Stimulated activated CD4-positive, alpha-beta T cell treated with anti-CD3 and anti-CD28 coated beads, Interleukin-15, amount 100 ng/mL, for 1 hour (primary cell): ENCODE results near the gene GRIN1.

Experiments used
- DNase-seq, 2 donors: peaks; one replicate each; pipeline ENCODE4 v3.0.0-alpha.2; 2020; ENCODE audit warnings: low read depth in 1 of 2, low spot score in 1 of 2

The GRIN1 gene

DNA sequence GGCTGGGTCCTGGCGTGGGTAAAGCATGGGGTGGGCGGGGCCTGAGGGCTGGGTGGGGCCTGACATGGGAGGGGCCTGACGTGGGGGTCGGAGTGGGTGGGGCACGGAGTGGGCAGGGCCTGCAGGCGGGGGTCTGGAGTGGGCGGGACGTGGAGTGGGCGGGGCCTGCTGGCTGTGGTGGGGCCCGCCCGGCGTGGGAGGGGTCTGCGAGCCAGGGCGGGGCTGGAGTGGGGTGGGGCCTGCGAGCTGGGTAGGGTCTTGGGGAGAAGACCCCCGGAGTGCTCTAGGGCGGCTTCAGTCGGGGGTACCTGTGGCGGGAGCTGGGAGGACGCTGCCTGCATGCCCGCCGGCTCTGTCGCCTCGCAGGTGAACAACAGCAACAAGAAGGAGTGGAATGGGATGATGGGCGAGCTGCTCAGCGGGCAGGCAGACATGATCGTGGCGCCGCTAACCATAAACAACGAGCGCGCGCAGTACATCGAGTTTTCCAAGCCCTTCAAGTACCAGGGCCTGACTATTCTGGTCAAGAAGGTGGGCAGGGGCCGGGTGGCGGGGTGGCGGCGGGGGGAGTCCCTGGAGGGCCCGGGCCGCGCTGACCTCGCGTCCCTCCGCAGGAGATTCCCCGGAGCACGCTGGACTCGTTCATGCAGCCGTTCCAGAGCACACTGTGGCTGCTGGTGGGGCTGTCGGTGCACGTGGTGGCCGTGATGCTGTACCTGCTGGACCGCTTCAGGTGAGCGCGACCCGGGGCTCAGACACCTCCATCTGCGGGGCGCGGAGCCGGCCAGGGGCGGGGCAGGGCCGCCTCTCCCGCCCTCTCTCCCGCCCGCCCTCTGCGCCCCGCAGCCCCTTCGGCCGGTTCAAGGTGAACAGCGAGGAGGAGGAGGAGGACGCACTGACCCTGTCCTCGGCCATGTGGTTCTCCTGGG, 22.9 kb downstream of the GRIN1 start:
- no peak for DNase-seq

DNA sequence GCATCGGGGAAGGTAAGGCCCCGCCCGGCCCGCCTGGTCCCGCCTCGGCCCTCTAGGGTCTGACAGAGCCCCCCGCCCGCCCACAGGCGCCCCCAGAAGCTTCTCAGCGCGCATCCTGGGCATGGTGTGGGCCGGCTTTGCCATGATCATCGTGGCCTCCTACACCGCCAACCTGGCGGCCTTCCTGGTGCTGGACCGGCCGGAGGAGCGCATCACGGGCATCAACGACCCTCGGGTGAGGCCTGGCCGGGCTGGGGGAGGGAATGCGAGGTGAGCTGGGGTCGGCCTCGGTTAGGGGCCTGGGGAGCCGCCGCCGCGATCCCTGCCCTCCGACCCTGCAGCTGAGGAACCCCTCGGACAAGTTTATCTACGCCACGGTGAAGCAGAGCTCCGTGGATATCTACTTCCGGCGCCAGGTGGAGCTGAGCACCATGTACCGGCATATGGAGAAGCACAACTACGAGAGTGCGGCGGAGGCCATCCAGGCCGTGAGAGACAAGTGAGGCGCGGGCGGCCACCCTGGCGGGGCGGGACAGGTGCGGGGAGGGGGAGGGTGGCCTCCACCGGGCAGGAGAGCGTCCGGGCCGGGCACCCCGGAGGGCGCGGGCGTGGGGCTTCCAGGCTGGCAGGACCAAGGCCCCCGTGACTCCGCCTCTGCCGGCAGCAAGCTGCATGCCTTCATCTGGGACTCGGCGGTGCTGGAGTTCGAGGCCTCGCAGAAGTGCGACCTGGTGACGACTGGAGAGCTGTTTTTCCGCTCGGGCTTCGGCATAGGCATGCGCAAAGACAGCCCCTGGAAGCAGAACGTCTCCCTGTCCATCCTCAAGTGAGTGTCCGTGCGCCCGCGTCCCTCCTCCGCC, 23.8 kb downstream of the GRIN1 start:
- DNase-seq: no peak

DNA sequence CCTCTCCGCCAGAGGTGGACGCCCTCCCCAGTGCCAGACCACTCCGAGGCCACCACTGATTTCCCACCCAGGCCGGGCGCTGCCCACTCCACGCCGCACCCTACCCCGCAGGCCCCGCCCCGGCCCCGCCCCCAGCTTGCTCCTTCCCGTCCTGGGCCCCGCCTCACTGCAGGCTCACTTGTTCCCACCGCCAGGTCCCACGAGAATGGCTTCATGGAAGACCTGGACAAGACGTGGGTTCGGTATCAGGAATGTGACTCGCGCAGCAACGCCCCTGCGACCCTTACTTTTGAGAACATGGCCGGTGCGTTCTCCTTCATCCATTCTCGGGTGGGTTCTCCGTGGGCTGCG, 24.4 kb downstream of the GRIN1 start:
- DNase-seq: no peak

DNA sequence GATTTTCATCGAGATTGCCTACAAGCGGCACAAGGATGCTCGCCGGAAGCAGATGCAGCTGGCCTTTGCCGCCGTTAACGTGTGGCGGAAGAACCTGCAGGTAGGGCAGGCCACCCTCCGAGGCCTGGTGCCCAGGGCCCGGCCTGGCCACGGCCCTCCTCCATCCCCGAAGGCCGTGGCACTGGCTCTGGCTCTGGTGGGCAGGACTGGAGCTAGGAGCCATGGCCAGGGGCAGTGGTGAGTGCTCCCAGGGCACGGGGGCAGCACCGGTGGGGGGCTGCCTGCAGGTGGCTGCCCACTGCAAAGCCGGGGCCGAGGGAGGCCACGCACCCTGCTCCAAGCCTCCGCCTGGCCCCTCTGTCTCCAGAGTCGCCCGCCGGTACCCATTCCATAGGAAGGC, 24.9 kb downstream of the GRIN1 start:
- no peak for DNase-seq

DNA sequence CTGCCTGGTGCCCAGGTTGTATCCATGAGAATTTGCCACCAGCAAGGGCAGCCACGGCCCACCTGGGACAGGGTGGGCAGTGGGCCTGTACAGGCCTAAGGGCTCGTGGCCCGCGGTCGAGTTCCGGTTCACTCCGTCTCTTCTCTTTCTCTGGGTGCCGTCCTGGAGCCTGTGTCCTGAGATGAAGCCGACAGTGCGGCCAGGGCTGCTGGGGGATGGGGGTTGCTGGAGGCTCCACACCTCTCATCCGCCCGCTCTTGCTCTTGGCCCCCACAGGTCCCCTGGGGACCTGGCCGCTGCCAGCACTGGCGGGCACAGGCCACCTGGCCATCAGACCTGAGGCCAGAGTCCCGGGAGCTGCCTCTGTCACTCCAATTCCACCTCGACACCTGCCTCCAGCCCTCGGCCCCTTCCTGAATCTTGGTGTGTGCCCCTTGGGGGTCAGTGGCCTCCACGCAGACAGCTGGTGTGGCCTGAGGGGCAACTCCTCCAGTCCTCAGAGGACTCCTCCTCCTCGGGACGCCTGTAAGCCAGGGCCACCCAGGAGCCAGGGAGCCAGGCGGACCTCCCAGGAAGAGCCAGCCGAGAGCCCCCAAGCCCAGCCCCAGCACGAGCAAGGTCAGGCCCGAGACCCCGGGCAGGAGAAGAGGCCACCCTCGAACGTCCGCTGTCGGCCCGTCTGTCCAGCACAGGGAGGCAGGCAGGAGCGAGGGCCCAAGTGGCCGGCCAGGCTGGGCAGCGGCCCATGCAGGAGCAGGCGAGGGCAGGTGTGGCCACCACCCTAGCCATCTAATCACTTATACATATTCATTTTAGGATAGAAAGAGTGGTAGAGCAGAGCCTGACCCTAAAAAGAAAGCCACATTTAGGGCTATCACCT, 25.7 kb downstream of the GRIN1 start:
- DNase-seq: no peak

DNA sequence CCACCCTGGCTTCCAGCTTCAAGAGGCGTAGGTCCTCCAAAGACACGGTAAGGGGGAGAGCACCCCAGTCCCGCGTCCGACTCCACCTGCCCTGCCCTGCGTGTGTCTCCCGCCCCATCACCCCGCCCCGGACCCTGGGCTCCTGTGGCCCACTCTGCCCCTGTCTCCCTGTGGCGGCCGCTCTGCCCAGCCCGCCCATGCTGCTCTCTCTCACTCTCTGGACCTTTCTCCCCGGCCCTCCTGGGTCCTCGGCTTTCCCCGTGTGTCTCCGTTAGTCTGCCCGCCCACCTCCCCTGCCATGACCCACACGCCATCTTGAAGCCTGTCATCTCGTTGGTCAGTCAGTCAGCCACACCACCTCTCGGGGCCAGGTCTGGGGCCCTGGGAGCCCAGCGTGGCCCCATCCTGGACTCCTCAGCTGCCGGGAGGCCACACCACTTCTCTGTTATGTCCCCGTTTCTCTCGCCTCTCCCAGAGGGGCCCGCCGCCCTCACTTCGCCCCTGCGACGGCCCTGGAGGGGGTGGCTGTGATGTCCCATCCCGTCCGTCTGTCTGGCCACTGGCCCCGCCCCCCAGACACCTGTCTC, 26.4 kb downstream of the GRIN1 start:
- no peak for DNase-seq

DNA sequence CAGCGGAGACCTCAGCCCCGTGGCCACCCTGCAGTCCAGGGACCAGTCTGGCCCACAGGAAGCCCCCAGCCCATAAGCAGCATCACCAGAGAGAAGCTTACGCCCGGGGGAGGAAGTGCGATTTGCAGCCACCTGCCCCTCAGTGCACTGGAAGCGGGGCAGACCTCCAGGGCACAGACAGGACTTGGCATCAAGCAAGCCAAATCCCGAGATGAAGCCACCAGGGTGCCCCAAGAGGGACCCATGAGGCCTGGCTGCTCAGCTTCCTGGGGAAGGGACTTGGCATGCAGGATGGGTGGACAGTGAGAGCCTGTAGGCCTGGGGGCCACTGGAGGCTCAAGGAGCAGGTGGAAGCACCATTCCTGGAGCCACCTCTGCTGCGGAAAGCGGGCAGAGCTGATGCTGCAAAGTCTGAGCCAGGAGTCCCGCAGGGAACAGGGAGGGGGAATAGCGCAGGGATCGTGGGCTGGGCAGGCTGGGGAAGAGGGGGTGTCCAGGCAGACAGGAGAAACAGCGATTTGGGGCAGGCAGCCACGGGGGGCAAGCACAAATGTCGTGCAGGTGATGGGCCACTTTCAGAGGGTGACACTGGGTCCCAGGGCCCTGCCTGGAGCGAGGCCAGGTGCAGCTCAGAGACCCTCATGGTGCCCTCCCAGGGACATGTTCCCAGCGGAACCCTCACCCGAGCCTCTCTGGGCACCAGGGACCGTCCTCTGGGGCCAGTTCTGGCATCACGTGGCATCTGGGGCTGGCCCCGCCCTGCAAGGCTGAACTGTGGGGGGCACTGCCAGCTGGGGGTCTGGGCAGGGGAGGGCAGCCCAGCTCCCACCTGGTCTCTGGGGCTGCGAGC, 27.7 kb downstream of the GRIN1 start:
- no peak for DNase-seq

DNA sequence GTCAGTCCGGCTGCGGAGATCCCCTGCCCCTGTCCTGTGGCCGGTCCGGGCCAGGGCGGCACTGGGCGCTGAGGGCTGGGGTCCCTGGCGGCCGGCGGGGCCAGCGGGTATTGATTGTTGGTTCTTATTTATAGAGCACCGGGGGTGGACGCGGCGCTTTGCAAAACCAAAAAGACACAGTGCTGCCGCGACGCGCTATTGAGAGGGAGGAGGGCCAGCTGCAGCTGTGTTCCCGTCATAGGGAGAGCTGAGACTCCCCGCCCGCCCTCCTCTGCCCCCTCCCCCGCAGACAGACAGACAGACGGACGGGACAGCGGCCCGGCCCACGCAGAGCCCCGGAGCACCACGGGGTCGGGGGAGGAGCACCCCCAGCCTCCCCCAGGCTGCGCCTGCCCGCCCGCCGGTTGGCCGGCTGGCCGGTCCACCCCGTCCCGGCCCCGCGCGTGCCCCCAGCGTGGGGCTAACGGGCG, 28.4 kb downstream of the GRIN1 start:
- DNase-seq: no peak

DNA sequence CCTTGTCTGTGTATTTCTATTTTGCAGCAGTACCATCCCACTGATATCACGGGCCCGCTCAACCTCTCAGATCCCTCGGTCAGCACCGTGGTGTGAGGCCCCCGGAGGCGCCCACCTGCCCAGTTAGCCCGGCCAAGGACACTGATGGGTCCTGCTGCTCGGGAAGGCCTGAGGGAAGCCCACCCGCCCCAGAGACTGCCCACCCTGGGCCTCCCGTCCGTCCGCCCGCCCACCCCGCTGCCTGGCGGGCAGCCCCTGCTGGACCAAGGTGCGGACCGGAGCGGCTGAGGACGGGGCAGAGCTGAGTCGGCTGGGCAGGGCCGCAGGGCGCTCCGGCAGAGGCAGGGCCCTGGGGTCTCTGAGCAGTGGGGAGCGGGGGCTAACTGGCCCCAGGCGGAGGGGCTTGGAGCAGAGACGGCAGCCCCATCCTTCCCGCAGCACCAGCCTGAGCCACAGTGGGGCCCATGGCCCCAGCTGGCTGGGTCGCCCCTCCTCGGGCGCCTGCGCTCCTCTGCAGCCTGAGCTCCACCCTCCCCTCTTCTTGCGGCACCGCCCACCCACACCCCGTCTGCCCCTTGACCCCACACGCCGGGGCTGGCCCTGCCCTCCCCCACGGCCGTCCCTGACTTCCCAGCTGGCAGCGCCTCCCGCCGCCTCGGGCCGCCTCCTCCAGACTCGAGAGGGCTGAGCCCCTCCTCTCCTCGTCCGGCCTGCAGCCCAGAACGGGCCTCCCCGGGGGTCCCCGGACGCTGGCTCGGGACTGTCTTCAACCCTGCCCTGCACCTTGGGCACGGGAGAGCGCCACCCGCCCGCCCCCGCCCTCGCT, 29.0 kb downstream of the GRIN1 start:
- no peak for DNase-seq

DNA sequence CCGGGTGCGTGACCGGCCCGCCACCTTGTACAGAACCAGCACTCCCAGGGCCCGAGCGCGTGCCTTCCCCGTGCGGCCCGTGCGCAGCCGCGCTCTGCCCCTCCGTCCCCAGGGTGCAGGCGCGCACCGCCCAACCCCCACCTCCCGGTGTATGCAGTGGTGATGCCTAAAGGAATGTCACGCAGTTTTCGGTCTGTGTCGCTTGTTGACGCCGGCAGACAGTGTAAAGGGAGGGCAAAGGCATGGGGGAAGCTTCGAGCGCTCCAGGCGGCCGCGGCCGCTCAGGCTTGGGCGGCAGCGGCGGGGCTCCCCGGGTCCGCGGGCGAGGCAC, 29.6 kb downstream of the GRIN1 start:
- DNase-seq: no peak

DNA sequence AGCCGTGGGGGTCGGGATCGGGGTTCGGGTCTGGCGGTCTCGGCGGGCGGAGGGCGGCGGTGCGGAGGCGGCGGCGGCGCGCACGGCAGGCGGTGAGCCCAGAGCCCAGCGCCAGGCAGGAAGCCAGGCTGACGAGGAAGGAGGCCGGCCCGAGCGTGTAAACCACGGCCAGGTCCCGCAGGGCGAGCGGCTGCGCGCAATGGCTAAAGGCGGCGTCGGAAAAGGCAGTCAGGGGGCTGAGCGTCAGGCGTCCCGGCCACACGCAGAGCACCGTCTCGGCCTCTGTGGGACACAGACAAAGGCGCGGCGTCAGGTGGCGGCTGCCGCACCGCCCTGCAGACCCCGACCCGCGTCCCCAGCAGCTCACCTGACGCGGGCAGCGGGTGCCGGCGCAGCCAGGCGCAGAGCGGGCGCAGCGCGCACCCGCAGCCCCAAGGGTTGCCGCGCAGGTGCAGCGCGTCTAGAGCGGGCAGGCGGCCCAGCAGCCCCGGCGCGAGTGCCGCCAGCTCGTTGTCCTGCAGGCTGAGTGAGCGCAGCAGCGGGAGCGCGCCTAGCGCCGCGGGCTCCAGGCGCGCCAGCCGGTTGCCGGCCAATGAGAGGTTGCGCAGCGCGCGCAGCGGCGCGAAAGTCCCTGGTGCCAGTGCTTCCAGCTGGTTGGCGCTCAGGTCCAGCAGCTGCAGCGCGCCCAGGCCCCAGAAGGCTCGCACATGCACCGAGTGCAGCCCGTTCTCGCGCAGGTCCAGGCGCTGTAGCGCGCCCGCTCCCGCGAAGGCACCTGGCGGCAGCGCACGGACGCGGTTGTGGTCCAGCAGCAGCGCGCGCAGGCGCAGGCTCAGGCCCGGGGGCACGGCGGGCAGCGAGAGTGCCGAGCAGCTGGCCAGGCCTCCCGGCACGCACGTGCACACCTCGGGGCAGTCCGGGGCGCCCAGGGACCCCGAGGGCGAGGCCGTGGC, 30.2 kb downstream of the GRIN1 start:
- no peak for DNase-seq

DNA sequence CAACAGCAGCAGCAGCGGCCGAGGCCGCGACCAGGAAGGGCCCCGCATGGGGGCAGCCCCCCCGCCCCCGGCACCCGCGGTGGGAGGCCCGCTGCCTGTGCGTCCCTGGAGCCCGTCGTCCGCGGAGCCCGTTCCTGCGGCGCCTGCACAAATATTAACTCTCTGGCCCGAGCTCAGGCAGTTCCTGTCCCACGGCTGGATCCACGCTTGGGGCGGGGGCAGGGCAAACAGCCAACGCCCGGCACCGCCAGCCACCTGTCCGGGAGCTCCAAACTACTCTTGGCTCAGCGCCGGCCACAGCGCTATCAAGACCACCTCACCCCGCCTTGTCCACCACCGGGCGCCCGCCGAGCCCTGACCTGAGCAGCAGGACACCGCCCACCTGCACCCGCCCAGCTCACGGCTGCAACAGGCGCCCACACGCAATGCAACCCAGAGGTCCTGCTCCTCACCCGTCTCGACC, 31.0 kb downstream of the GRIN1 start, which contains the start of gene LRRC26:
LRRC26 (minus strand) TSS at position 156 of the 463 bp plus-strand sequence; CDS start at position 48, 108 bp downstream.
- DNase-seq: no peak

DNA sequence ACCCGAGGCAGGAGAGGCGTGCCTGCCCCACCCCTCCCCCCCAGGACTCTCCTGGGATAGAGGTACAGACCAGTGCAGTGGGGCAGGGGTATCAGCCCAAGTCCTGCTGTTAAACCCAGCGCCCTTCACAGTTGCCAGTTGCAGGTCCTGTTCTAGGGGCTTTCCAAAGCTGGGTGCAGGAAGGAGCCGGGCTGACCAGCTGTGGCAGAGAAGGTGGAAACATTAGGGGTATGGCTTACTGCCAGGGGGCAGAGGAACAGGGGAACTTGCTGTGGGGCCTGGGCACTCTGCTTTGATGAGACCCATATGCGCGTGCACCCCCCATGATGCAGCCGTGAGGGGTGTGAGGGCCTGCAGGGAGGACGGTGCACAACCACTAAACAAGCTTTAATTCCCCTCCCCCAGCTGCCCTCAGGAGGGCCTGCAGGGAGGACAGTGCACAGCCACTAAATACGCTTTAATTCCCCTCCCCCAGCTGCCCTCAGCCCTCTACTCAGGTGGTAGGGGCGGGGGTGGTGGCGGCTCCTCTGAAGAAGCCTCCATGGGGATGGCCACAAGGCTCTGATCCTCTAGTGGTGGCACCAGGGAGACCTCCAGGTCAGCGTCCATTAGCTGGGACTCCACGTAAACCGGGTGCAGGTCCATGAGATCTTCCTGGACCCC, 31.7 kb downstream of the GRIN1 start:
- DNase-seq: no peak

DNA sequence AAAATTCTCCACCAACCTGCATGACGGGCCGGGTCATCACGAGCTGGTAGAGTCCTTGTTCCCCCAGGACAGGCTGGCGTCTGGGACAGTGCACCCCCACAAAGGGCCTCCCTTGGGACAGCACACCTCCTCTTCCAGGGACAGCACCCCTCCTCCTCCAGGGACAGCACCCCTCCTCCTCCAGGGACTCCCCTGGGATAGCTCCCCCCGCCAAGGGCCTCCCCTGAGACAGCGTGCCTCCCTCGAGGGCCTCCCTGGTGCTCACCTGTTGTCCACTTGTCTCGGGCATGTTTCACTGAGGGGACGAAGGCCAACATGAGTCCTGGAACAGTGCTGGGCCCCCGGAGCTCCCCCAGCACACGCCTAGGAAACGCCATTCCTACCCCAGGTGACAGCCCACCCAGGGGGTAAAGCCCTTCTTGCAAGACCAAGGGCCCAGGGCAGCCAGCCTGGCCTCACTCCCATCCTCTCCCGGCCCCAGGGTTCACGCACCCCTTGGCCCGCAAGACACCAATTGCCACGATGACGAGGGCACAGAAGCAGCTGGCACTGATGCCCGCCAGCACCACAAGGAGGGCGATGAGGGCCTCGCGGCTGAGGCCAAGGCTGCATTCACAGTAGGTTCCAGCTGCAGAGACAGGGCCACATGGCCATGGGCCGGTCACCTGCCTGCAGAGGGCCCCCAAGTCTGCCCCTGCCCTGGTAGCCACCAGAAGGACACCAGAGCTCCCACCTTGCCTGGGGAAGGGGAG, 32.4 kb downstream of the GRIN1 start:
- no peak for DNase-seq

DNA sequence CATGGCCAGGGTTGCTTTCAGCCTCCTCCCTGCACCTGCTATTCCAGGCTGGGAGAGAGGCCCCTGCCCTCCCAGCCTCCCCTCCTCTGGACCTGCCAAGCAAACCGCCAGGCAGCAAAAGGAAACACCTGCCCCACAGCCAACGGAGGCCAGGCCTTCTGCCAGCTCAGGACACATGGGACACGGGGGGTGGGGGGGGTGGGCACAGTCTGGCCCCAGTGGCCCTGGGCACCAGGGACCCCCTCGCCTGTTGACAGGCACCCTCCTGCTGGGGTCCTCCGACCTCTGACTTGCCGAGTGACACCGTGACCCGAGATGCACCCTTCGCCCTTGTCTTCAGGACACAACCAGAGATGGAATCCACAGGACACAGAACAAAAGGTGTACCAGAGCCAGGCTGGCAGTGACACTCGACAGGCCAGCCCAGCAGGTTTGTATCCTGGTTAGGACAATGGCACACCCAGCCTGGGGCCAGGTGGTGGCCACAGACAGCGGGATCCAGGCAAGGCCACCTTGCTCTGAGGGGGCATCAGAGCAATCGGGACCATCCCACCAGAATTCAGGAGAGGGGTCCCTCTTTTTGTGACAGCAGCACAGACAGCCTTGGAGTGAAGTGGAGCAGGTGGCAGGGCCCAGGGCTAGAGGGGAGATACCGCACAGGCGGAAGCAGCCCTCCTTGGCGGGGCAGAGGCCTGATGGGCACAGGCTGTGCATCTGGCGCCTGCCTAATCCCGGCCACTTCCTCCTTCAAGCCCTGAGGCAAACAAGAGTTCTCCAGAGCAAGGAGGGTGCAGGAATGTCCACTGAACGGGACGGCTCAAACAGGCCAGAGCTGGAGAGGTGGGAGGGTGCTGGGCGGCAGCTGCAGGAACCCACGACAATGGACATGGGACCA, 34.2 kb downstream of the GRIN1 start:
- no peak for DNase-seq
